ENCODE measurements around the gene RRN3.
"Not testable (repeated sequence)": the region's sequence is repeated elsewhere in the genome, so short reads cannot be mapped to it uniquely, and the experiment has no call there.

Gene RRN3

DNA sequence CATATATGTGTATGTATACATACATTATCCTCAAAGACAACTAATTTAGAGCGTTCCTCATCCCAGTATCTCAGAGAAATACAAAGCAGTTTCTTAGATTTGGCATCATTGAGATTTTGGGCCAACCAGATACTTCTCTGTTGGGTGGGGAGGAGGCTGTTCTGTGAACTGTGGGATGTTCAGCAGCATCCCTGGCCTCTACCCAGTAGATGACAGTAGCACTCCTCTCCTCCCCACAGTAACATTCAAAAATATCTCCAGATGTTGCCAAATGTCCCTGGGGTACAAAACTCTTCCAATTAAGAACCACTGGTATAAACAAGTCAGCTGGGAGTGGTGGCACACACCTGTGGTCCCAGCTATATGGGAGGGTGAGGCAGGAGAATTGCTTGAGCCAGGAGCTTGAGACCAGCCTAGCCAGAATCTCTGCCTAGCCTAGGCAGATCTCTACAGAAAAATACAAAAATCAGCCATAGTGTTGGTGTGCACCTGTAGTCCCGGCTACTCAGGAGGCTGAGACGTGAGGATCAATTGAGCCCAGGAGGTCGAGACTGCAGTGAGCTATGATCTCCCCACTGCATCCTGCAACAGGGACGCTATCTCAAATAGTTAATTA lies 6.4 kb upstream of the RRN3 start:
- DNase-seq (ENCODE audit: low read depth in 2 of 2): not testable (repeated sequence)

DNA sequence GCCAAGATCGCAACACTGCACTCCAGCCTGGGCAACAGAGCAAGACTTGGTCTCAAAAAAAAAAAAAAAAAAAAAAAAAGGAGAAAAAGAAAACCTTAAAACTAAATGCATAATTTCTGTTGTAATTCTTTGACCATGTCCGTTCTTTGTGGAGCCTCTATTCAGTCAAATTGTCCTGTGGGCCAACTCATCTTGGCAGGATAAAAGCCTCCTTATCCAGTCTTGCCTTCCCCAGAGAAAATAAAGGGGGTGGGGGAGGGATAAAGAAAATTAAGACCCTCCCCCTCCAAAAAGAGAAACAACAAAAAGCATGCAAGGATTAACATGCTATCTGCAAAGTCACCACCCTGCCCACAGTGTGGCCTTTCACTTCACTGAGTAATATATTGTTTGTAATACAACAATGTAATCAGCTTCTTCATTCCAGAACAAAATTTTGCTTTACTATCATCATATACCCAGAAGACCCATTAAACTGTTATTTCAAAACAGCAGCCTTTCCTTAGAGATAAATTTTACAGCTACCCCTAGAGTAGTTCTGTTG lies 5.4 kb upstream of the RRN3 start:
- DNase-seq (ENCODE audit: low read depth in 2 of 2): not testable (repeated sequence)

DNA sequence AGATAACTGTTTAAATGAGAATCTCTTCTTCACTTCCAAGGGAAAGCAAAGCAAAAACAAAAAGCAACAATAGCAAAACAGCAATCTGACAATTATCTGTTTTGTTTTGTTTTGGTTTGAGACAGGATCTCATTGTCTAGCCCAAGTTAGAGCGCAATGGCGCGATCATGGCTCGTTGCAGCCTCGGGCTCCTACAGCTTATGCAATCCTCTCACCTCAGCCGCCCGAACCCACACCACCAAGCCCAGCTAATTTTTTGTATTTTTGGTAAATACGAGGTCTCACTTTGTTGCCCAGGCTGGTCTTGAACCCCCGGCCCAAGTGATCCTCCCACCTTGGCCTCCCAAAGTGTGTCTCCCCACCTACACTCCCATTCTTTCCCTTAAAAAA lies 2.5 kb upstream of the RRN3 start:
- DNase-seq (ENCODE audit: low read depth in 2 of 2): not testable (repeated sequence)

- DNase-seq (ENCODE audit: low read depth in 2 of 2): not testable (repeated sequence)
Observed at GRCh38 chr16:15093571-15093954, 509 bp downstream of the RRN3 start.

GRCh38 chr16:15090663-15091269 lies 3.3 kb downstream of the RRN3 start:
- not testable (repeated sequence) for DNase-seq (ENCODE audit: low read depth in 2 of 2)

DNA sequence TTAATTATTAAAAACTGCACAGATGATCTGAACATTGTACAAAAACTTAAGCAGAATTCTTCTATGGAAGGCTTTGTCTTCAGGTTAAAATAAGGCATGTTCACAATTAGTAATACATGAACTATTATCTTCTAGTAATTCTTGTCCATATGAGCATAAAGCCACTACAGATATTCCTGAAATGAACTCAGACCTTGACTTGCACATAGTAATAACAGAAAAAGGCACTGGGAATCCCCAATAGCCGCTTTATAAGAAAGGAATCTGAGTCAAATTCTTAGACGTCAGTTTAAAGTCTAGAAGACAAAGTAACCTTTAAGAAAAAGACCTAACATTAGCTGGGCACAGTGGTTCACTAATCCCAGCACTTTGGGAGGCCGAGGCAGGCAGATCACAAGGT lies 11.3 kb downstream of the RRN3 start:
- DNase-seq (ENCODE audit: low read depth in 2 of 2): not testable (repeated sequence)

DNA sequence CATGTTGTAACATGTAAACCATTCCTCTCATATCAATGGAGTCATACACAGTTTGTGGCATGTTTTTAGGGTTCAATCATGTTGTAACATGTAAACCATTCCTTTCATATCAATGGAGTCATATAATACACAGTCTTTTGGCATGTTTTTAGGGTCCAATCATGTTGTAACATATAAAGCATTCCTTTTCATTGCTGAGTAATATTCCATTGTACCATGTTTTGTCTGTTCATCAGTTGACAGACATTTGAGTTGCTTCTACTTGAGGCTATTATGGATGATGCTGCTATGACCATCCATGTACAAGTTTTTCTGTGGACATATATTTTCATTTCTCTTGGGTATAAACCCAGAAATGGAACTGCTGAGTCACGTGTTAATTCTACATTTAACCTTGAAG lies 13.2 kb downstream of the RRN3 start:
- DNase-seq (ENCODE audit: low read depth in 2 of 2): not testable (repeated sequence)

GRCh38 chr16:15076161-15076560 lies 17.9 kb downstream of the RRN3 start:
- not testable (repeated sequence) for DNase-seq (ENCODE audit: low read depth in 2 of 2)

DNA sequence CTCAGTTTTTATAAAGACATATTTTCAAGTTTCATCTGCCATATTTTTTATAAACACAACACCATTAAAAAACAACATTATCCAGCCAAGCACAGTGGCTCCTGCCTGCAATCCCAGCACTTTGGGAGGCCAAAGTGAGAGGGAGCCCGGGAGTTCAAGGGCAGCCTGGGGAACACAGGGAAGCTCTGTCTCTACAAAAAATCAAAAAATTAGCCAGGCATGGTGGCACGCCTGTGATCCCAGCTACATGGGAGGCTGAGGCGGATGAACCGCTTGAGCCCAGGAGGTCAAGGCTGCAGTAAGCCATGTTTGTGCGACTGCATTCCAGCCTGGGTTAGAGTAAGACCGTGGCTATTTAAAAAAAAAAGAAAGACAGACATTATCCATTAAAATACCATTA lies 21.0 kb downstream of the RRN3 start:
- no peak for DNase-seq (ENCODE audit: low read depth in 2 of 2)

DNA sequence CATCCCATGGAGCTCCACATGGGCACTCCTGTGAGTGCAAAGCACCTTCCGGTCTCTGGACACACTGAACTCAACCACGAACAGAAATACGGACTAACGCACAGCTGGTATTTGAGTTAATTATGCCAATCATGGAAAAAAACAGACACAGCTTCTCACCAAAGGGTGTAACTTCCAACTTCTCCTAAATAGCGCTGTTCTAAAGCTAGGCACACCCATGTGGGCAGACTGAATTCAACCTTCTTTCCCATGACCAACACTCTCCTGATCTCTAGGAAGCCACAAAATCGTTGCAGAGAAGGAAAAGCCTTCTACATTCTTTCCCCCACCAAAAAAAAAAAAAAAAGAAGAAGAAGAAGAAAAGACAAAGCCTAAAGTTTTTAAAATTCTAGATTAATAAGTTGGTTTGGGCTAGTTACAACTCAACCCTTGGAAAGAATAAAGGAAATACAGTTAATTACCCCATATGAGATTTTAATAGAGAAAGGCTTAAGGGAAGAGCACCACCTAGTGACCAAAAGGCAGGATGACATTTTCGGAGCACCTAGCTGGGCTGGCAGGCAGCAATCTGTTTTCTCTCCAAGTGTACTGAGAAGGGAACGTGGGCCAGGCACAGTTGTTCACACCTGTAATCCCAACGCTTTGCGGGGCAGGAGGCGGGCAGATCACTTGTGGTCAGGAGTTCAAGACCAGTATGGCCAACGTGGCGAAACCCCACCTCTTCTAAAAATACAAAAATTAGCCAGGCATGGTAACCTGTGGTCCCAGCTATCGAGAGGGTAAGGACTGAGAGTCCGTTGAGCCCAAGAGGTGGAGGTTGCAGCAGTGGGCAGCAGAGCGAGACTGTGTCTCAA lies 21.9 kb downstream of the RRN3 start:
- DNase-seq (ENCODE audit: low read depth in 2 of 2): not testable (repeated sequence)

GRCh38 chr16:15071013-15071412 lies 23.1 kb downstream of the RRN3 start:
- not testable (repeated sequence) for DNase-seq (ENCODE audit: low read depth in 2 of 2)

DNA sequence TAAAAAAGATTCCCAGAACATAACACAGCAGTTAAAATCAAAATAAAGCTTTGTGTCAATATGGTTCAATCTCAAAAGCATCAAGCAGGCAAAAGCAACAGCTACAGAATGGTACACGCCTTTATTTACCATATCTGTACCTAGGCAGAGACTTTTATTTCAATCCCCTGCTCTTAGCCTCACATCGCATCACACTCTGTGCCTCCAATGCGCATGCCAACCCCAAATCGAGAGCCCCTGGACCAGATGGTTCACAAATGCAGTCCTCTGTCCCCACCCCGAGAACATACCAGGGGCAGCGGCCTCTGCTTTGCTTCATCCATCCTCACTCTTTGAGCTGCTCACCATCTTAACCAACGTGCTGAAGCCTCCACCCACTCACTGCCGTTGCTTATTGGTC lies 27.4 kb downstream of the RRN3 start:
- not testable (repeated sequence) for DNase-seq (ENCODE audit: low read depth in 2 of 2)

- DNase-seq (ENCODE audit: low read depth in 2 of 2): not testable (repeated sequence)
Observed at GRCh38 chr16:15065961-15066360, 28.1 kb downstream of the RRN3 start.

DNA sequence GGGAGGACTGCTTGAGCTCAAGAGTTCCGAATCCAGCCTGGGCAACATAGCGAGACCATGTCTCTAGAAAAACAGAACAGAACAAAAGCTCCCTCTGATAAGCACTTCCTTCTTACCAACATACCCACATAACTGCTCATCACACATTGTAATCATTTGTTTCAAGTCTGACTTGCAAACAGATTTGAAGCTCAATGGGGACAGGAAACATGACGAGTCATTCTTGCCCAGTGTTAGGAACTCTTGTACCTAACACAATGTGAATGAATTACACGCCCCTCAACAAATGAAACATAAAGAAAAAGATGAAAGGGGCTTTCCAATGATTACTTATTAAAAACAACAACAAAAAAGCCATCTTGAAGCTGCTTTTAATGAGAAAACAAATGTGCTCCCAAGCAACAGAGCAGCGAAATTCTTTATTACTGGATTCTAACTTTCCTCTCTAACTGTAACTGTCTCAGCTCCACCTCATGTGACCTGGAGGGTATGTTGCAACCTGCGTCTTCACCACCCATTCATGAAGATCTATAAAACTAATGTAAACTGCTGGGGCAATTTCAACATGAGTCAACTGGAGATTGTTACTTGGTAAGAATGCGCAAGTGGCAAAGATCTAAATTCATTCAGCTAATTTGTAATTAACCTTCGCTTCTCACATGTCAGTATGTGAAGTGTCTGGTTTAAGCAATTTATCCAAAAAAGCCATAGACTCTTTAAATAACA lies 31.8 kb downstream of the RRN3 start:
- not testable (repeated sequence) for DNase-seq (ENCODE audit: low read depth in 2 of 2)

DNA sequence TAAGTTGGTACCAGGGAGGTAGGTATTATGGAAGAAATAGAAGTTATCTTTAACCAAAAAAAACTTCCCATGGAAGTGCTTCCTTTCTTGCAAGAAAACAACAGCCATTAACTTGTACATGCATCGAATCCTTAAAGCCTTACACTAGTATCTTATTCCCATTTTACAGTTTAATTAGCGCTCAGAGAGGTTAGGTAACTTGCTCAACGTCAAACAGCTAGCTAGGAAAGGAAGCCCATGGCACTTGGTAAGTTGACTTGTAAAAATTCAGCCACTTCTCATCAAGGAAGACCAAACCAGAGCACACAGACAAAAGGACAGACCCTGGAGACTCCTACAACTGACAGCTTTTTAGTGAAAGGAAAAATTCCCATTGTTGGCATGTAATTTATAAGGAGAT lies 34.7 kb downstream of the RRN3 start:
- no peak for DNase-seq (ENCODE audit: low read depth in 2 of 2)

DNA sequence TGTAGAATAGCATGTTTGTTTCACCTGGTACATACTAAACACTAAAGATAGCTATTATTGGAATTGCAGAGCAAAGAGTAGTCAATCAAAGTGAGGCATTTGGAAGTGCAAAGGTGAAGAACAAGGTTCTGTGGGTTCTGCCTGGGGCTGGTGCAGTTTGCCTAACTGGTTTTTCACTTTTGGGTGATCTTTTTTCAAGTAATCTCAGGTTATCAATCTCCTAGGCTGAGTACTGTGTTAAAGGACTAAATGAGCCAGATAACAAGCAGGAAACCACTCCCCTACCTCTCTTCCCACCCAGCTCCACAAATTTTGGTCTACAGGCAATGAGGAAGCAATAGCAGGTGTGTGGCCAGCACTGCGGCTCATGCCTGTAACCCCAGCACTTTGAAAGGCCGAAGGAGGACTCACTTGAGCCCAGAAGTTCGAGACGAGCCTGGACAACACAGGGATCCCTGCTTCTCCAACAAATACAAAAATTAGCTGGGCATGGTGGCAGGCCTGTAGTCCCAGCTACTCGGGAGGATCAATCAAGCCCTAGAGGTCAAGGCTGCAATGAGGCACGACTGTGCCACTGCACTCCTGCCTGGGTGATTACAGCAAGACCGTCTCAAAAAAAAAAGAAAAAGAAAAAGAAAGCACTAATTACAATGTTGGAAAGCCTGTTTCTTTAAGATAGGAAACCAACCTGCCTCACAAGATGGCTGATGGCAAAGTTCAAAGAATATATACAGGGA lies 36.2 kb downstream of the RRN3 start:
- no peak for DNase-seq (ENCODE audit: low read depth in 2 of 2)

- peak; percentile 40 to 44 for DNase-seq (ENCODE audit: low read depth in 2 of 2)
Observed at GRCh38 chr16:15055141-15056053, 38.7 kb downstream of the RRN3 start.

- DNase-seq (ENCODE audit: low read depth in 2 of 2): no peak
Observed at GRCh38 chr16:15054357-15055140, 39.5 kb downstream of the RRN3 start.

GRCh38 chr16:15053904-15054303 lies 40.2 kb downstream of the RRN3 start:
- no peak for DNase-seq (ENCODE audit: low read depth in 2 of 2)

Measured in stimulated activated CD4-positive, alpha-beta T cell treated with anti-CD3 and anti-CD28 coated beads, Interleukin-12 subunit alpha, Interleukin-12 subunit beta, amount 100 ng/mL, for 24 hours (primary cell).